Right lobe of liver (tissue), 6 donors: ENCODE data around the gene TRIM45. TPM values are rescaled to one million over a fixed set of nuclear protein-coding genes. Genes with fewer than 3 reads are reported as not detected.

Experiments
- ATAC-seq, 4 donors: fragments of 200-7000 bp; cut with Tn5 transposase; one replicate each; pipeline ENCODE4 v1.9.1; 2020; ENCODE audit warnings: mild to moderate bottlenecking in 4 of 4, moderate library complexity in 4 of 4
- DNase-seq, 3 donors: peaks; one replicate each; pipeline ENCODE4 v3.0.0-alpha.2; 2020
- H3K27ac ChIP-seq, 3 donors: fragments of 200-600 bp; one replicate each; pipeline ENCODE4 v1.8.0; 2022
- H3K27me3 ChIP-seq, 2 donors: fragments of 200-600 bp; one replicate each; pipeline ENCODE4 v1.8.0; 2022
- H3K36me3 ChIP-seq, 4 donors: fragments of 200-600 bp; sonication (generic) in 1 of 4; one replicate each; pipeline versions ENCODE4 v1.5.1 to v1.8.0; 2017 to 2022; ENCODE audit warnings: control low read depth in 1 of 4
- H3K4me1 ChIP-seq, 4 donors: fragments of 200-600 bp; sonication (generic) in 1 of 4; one replicate each; pipeline versions ENCODE4 v1.5.1 to v1.8.0; 2017 to 2022; ENCODE audit warnings: control low read depth in 1 of 4
- H3K4me3 ChIP-seq, 3 donors: fragments of 200-600 bp; one replicate each; pipeline ENCODE4 v1.8.0; 2022
- H3K9me3 ChIP-seq, 4 donors: fragments of 200-600 bp; sonication (generic) in 1 of 4; one replicate each; pipeline versions ENCODE4 v1.5.1 to v1.8.0; 2017 to 2022; ENCODE audit warnings: control low read depth in 1 of 4
- POLR2A ChIP-seq: fragments of 450-650 bp; IDR thresholded peaks from one replicate; pipeline ENCODE4 v1.6.1; 2017; ENCODE audit warnings: antibody characterized with exemption, mild to moderate bottlenecking
- WGBS: methylation state at CpG from one replicate; pipeline ENCODE4 v1.1.6; 2018; ENCODE audit warnings: low coverage, low lambda C conversion rate; ENCODE audit not compliant: insufficient coverage; ENCODE audit errors: missing lambda C conversion rate; 5-methylcytosine and 5-hydroxymethylcytosine counted together
- intact Hi-C, 2 donors: fragments of 100-400 bp; cut with DNase I; formaldehyde crosslinking; loops; one replicate each; pipeline versions ENCODE4 v1.11.2 to v1.14.1; 2022
- total RNA-seq, 6 experiments: library from RNA; depleted of rRNA in 2 of 6; stranded (reverse); fragments of >200 nt in 2 of 6; fragmentation: NEBNext Ultra II Directional in 3 of 6; extraction: Animal tissue kit (Norgen Biotek cat#: 25700) in 3 of 6; gene quantifications; one replicate each; pipeline versions ENCODE4 v1.1.0 to v1.2.4, GENCODE V29; 2016 to 2023
- TF ChIP-seq, protein P1 (sequence below), 4 donors: fragments of 200-600 bp in 3 of 4; fragments of 450-650 bp in 1 of 4; IDR thresholded peaks; one replicate each; pipeline versions ENCODE4 v1.5.1 to v1.8.0; 2016 to 2022; ENCODE audit warnings: antibody characterized with exemption in 4 of 4, mild to moderate bottlenecking in 2 of 4
- donor health status: DM: no; HTN: yes; CAD: no.
- donor health status: DM: no; HTN: no; CAD: no.
- donor health status: DM: no; HTN: no; CAD: no.
- donor health status: DM: no; HTN: yes; CAD: no.
- donor health status: DM: no; HTN: yes; CAD: no.

TRIM45 gene
- total RNA-seq, 6 experiments from 2014 or later = 0.31 to 1.8 (median 0.51) TPM

DNA sequence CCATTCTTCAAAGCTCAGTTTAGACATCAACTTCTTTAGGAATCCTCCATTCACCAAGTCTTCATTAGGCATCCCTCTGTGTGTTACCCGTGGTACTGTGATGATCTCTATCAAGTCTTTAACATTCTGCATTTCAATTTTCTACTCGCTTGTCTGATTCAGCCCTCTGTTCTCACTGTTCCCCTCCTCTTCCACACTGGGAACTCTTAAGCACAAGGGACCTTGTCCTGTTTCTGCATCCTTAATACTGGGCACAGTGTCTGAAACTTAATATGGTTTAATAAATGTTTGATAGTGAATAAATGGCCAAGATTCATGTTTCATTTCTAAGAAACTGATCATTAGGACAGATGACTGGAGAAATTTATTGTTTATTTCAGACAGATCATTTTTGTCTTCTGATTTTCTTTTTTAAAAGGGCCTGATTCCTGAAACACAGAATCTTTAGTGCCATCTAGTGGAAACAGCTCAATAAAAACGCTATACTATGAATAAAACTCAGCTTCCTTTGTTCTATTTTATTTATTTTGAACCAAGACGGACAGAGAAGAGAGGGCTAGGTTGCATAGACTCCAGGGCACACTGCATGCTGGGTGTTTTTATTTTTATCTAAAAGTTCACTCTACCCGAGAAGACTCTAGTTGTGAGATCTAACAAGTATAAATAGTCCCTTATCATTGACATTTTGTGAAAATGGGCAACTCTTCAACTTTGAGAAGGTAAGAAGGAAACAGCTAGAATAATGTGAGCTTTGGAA, 7.0 kb upstream of the TRIM45 start:
- TF ChIP-seq, protein P1, sequence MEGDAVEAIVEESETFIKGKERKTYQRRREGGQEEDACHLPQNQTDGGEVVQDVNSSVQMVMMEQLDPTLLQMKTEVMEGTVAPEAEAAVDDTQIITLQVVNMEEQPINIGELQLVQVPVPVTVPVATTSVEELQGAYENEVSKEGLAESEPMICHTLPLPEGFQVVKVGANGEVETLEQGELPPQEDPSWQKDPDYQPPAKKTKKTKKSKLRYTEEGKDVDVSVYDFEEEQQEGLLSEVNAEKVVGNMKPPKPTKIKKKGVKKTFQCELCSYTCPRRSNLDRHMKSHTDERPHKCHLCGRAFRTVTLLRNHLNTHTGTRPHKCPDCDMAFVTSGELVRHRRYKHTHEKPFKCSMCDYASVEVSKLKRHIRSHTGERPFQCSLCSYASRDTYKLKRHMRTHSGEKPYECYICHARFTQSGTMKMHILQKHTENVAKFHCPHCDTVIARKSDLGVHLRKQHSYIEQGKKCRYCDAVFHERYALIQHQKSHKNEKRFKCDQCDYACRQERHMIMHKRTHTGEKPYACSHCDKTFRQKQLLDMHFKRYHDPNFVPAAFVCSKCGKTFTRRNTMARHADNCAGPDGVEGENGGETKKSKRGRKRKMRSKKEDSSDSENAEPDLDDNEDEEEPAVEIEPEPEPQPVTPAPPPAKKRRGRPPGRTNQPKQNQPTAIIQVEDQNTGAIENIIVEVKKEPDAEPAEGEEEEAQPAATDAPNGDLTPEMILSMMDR (IDR thresholded peaks at IDR 0.05) = peak; percentile 37 to 60 (median 54)
- TF ChIP-seq POLR2A = no peak
- intact Hi-C loops = loop anchor here in 1 of 2 donors (10.0 kb wide), 1 partner anchor 54 kb away; no protein-coding TSS in a partner anchor
- H3K9me3 ChIP-seq = no peaks in the 10 kb centered on the region
- 21% methylated on average over 5 of the region's 5 CpGs for WGBS
- H3K4me3 ChIP-seq = no peak overlapping the region
- no peak for DNase-seq
- H3K27ac ChIP-seq = no peak overlapping the region
- no peaks in the 10 kb centered on the region for H3K27me3 ChIP-seq
- no peaks in the 10 kb centered on the region for H3K4me1 ChIP-seq
- H3K36me3 ChIP-seq = no peaks in the 10 kb centered on the region
- peak; percentile 37 to 79 (median 71) for ATAC-seq

DNA sequence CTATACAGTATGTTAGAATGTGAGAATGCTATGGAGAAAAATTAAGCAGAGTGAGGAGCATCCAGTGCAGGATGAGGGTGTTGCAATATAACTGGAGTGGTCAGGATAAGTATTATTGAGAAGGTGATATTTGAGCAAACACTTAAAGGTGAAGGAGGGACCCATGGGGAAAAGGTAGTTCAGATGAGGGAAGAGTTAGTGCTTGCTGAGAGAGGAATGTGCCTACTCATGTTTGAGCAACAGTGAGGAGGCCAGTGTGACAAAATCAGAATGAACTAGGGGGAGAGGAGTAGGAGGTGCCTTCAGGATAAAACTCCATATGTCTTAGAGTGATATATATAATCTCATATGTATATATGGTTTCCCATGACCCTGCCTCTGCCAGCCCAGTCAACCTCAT, 6.2 kb upstream of the TRIM45 start:
- DNase-seq (no peak), ATAC-seq (no peak)
- Histone ChIP-seq H3K4me3 (no peak overlapping the region), H3K27me3 (no peaks in the 10 kb centered on the region), H3K9me3 (no peaks in the 10 kb centered on the region), H3K36me3 (no peaks in the 10 kb centered on the region), H3K27ac (no peak overlapping the region), H3K4me1 (no peaks in the 10 kb centered on the region)
- TF ChIP-seq POLR2A = no peak
- TF ChIP-seq, protein P1 (IDR thresholded peaks at IDR 0.05) = no peak
- intact Hi-C loops = loop anchor here in 1 of 2 donors (10.0 kb wide), 1 partner anchor 53 kb away; no protein-coding TSS in a partner anchor

DNA sequence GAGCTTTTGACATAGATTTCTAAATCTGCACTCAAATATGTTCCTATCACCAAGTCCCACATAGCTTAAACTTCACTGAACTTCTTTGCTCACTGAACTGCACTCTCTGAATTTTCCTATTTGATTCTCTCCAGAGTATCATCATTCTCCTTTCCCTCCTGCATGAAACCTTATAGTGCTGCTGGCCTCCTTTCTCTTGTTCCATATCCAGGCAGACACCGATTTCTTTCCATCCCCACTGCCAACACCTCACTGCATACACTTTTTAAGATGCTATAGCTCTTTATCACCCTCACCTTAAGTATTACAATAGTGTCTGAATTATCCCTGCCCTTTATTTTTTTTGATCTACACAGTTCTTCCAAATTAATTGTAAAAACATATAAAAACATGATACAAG, 3.1 kb upstream of the TRIM45 start:
- no peaks in the 10 kb centered on the region for H3K27me3 ChIP-seq
- no peak overlapping the region for H3K27ac ChIP-seq
- no peak for DNase-seq
- no peak overlapping the region for H3K4me3 ChIP-seq
- no peak for TF ChIP-seq POLR2A
- TF ChIP-seq, protein P1 (IDR thresholded peaks at IDR 0.05) = no peak
- no peaks in the 10 kb centered on the region for H3K9me3 ChIP-seq
- intact Hi-C loops = loop anchor here in 1 of 2 donors (10.0 kb wide), 1 partner anchor 50 kb away; no protein-coding TSS in a partner anchor
- H3K4me1 ChIP-seq = no peaks in the 10 kb centered on the region
- 50% methylated on average over 1 of the region's 1 CpG for WGBS
- H3K36me3 ChIP-seq = no peaks in the 10 kb centered on the region
- no peak for ATAC-seq

DNA sequence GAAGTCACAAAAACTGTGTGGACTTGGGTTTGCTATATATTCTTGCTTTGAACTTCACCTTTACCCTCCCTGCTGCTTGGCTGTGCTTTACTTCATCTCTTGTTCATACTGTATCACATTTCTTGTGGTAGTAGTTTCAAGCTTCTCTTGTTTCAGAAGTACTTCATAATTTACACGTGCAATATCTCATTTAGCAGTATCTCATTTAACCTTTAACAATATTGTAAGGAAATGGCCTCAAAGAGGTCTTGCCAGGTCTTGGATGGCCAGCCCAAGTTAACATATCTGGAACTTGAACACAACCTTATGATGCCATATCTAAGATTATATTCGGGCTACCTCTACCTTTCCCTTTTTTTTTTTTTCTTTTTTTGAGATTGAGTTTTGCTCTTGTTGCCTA, 1.7 kb upstream of the TRIM45 start:
- Histone ChIP-seq H3K27me3 (no peaks in the 10 kb centered on the region), H3K4me3 (no peak overlapping the region), H3K27ac (no peak overlapping the region), H3K36me3 (no peaks in the 10 kb centered on the region), H3K9me3 (no peaks in the 10 kb centered on the region), H3K4me1 (peaks cover 0 to under 1% (median 0%) of the 10 kb centered on the region in 4 donors)
- DNase-seq = no peak
- intact Hi-C loops = loop anchor here in 1 of 2 donors (10.0 kb wide), 1 partner anchor 48 kb away; no protein-coding TSS in a partner anchor
- TF ChIP-seq POLR2A = no peak
- WGBS = 89% methylated on average over 2 of the region's 2 CpGs
- no peak for ATAC-seq

DNA sequence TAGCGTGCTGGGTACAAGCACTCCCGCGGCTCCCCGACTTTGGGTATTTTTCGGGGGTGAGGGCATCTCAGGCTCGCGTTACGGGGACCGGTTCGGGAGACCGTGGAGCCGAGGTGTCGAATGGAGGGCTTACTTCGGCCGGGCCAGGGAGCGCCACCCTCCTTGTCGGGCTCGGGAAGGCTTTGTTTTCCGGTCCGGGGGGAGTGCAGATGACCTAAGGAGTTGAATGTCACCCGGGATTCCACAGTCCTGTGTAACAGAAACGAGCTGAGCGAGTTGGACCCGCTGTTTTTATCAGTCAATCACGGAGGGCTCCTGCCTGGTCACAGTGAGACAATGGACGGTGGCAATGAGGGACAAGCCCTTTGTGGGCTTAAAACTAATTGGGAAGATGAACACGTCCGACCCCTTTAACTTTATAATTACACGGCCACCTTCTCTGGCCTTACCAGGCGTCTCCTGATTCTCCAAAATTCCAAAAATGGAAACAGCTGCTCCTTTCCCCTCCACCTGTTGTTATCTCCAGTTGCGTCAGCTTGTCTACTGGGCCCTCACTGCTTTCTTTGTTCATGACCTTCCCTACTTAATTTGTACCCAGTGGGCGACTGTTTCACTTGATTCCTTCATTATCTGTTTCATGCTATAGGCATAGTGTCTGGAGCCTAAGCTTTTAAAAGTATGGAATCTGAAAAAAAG, 929 bp upstream of the TRIM45 start:
- intact Hi-C loops = loop anchor here in 1 of 2 donors (10.0 kb wide), 1 partner anchor 48 kb away; no protein-coding TSS in a partner anchor
- 50% methylated on average over 13 of the region's 32 CpGs for WGBS

More for the DNA sequence above, 929 bp upstream of the TRIM45 start:
- H3K4me1 ChIP-seq = peaks cover 0 to 9% (median 4%) of the 10 kb centered on the region in 4 donors
- H3K36me3 ChIP-seq = no peaks in the 10 kb centered on the region
- H3K27ac ChIP-seq = peak overlapping the region in 2 of 3 donors; percentile 78 to 82
- H3K27me3 ChIP-seq = no peaks in the 10 kb centered on the region
- H3K9me3 ChIP-seq = no peaks in the 10 kb centered on the region
- TF ChIP-seq, protein P1 (IDR thresholded peaks at IDR 0.05) = no peak
- TF ChIP-seq POLR2A = no peak
- H3K4me3 ChIP-seq = peak overlapping the region; percentile 67 to 77 (median 68)
- DNase-seq (peak in 1 of 3 donors; percentile 50), ATAC-seq (no peak)
